GM12878 (cell line): ENCODE data around the gene ACTG1. TPM values are rescaled to one million over a fixed set of nuclear protein-coding genes. Genes with fewer than 3 reads are reported as not detected.

Experiments
- CUX1 ChIP-seq: IDR thresholded peaks from 2 replicates; pipeline ENCODE4 v1.6.1; 2012; ENCODE audit warnings: improper control_type of control experiment, low read depth, low read length; ENCODE audit not compliant: insufficient replicate concordance
- FOXM1 ChIP-seq: IDR thresholded peaks from 2 replicates; pipeline ENCODE4 v1.6.1; 2012; ENCODE audit warnings: low read depth, mild to moderate bottlenecking, inconsistent platforms, low read length, moderate library complexity
- RUNX3 ChIP-seq: IDR thresholded peaks from 2 replicates; pipeline ENCODE4 v1.6.1; 2012; ENCODE audit warnings: low read length, inconsistent platforms
- polyA plus RNA-seq, 11 experiments: library from polyadenylated mRNA; depleted of rRNA in 4 of 11; unstranded in 6 of 11; stranded (reverse) in 5 of 11; fragments of >200 nt; fragmentation: Nextera tagmentation in 4 of 11; fragmentation: Illumina TruSeq in 1 of 11; extraction: Ambion mirVana in 4 of 11; extraction: Trizol in 1 of 11; gene quantifications; 1 replicate in 1 of 11; 2 replicates in 10 of 11; pipeline versions ENCODE4 v1.2.1 to v1.2.3, GENCODE V29; 2011 to 2016; ENCODE audit warnings: inconsistent platforms in 2 of 11, missing spikeins in 2 of 11, low read depth in 1 of 11
- total RNA-seq, 4 experiments: library from RNA; depleted of rRNA in 3 of 4; stranded (reverse); fragments of >200 nt in 3 of 4; fragmentation: Illumina TruSeq in 1 of 4; extraction: Trizol in 1 of 4; gene quantifications; 2 replicates each; pipeline versions ENCODE4 v1.2.1 to v1.2.3, GENCODE V29; 2013 to 2021
- TF ChIP-seq, protein P1 (sequence below): fragments of 450-650 bp; IDR thresholded peaks from 2 replicates; pipeline ENCODE4 v1.6.1; 2017; ENCODE audit warnings: mild to moderate bottlenecking, moderate library complexity

The ACTG1 gene
- total and polyA plus RNA-seq, 10 of the 15 experiments (the other 5 are each of a cell fraction or from before 2014, with no cell fraction given), result 810 to 6,105 (median 3,650) TPM

- TF ChIP-seq FOXM1 (no peak), CUX1 (no peak), RUNX3 (no peak)
- TF ChIP-seq, protein P1, sequence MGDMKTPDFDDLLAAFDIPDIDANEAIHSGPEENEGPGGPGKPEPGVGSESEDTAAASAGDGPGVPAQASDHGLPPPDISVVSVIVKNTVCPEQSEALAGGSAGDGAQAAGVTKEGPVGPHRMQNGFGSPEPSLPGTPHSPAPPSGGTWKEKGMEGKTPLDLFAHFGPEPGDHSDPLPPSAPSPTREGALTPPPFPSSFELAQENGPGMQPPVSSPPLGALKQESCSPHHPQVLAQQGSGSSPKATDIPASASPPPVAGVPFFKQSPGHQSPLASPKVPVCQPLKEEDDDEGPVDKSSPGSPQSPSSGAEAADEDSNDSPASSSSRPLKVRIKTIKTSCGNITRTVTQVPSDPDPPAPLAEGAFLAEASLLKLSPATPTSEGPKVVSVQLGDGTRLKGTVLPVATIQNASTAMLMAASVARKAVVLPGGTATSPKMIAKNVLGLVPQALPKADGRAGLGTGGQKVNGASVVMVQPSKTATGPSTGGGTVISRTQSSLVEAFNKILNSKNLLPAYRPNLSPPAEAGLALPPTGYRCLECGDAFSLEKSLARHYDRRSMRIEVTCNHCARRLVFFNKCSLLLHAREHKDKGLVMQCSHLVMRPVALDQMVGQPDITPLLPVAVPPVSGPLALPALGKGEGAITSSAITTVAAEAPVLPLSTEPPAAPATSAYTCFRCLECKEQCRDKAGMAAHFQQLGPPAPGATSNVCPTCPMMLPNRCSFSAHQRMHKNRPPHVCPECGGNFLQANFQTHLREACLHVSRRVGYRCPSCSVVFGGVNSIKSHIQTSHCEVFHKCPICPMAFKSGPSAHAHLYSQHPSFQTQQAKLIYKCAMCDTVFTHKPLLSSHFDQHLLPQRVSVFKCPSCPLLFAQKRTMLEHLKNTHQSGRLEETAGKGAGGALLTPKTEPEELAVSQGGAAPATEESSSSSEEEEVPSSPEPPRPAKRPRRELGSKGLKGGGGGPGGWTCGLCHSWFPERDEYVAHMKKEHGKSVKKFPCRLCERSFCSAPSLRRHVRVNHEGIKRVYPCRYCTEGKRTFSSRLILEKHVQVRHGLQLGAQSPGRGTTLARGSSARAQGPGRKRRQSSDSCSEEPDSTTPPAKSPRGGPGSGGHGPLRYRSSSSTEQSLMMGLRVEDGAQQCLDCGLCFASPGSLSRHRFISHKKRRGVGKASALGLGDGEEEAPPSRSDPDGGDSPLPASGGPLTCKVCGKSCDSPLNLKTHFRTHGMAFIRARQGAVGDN, result no peak
Observed at GRCh38 chr17:81492706-81493105, 19.9 kb downstream of the ACTG1 start (continued).
